HEK293 (cell line): ENCODE measurements around the gene SKI.

Experiments
- CTCF ChIA-PET: fragments of 350-600 bp; formaldehyde crosslinking; extraction: SDS; loops from one replicate; lab custom pipeline; 2021; ENCODE audit warnings: antibody characterized with exemption; lab: Yijun Ruan, JAX
- POLR2A ChIA-PET: fragments of 300-600 bp; formaldehyde crosslinking; extraction: SDS; loops from one replicate; lab custom pipeline; 2020; ENCODE audit warnings: antibody characterized with exemption, inconsistent platforms; lab: Yijun Ruan, JAX
- H3K27ac ChIP-seq: fragments of 200-500 bp; sonication (Bioruptor generic); 2 replicates; pipeline ENCODE4 v1.5.1; 2014; ENCODE audit warnings: low read depth, low read length, control low read depth, inconsistent platforms; ENCODE audit errors: extremely low read depth
- H3K36me3 ChIP-seq, 2 experiments: fragments of 200-500 bp in 1 of 2; sonication (Bioruptor generic) in 1 of 2; 1 replicate in 1 of 2; 2 replicates in 1 of 2; pipeline ENCODE4 v1.5.1; 2014 to 2017; ENCODE audit warnings: inconsistent platforms in 2 of 2, low read length in 2 of 2; ENCODE audit not compliant: control insufficient read depth in 2 of 2, insufficient read depth in 1 of 2
- H3K4me1 ChIP-seq: fragments of 200-500 bp; sonication (Bioruptor generic); 2 replicates; pipeline ENCODE4 v1.5.1; 2014; ENCODE audit warnings: mild to moderate bottlenecking, low read length, inconsistent platforms; ENCODE audit not compliant: control insufficient read depth, insufficient read depth
- H3K4me3 ChIP-seq: 2 replicates; pipeline ENCODE4 v1.5.1; 2011; ENCODE audit warnings: low read depth, mild to moderate bottlenecking, control low read depth, low read length, moderate library complexity
- H3K9me3 ChIP-seq: fragments of 200-500 bp; sonication (Bioruptor generic); 2 replicates; pipeline ENCODE4 v1.5.1; 2014; ENCODE audit warnings: low read depth, low read length, inconsistent platforms; ENCODE audit not compliant: control insufficient read depth, insufficient read depth
- BCL11A ChIP-seq: fragments of 450-650 bp; formaldehyde crosslinking; IDR thresholded peaks from 2 replicates; pipeline ENCODE4 v1.5.1; 2016; ENCODE audit warnings: low read depth, missing biosample characterization, missing genetic modification characterization
- GLIS1 ChIP-seq: fragments of 450-650 bp; formaldehyde crosslinking; IDR thresholded peaks from 2 replicates; pipeline ENCODE4 v1.5.1; 2016; ENCODE audit warnings: missing biosample characterization, missing genetic modification characterization
- IKZF3 ChIP-seq: fragments of 450-650 bp; IDR thresholded peaks from 2 replicates; pipeline ENCODE4 v1.5.0; 2018; ENCODE audit warnings: missing biosample characterization, mild to moderate bottlenecking, missing genetic modification characterization, moderate library complexity
- KLF16 ChIP-seq: fragments of 450-650 bp; formaldehyde crosslinking; IDR thresholded peaks from 2 replicates; pipeline ENCODE4 v1.5.1; 2017; ENCODE audit warnings: missing biosample characterization, missing genetic modification characterization
- OSR2 ChIP-seq: fragments of 450-650 bp; formaldehyde crosslinking; IDR thresholded peaks from 2 replicates; pipeline ENCODE4 v1.5.1; 2016; ENCODE audit warnings: missing biosample characterization, missing genetic modification characterization
- SP3 ChIP-seq: fragments of 450-650 bp; formaldehyde crosslinking; IDR thresholded peaks from 2 replicates; pipeline ENCODE4 v1.5.1; 2016; ENCODE audit warnings: missing biosample characterization, missing genetic modification characterization
- WT1 ChIP-seq: fragments of 450-650 bp; formaldehyde crosslinking; IDR thresholded peaks from 2 replicates; pipeline ENCODE4 v1.5.1; 2016; ENCODE audit warnings: missing biosample characterization, missing genetic modification characterization
- ZBTB17 ChIP-seq: fragments of 450-650 bp; formaldehyde crosslinking; IDR thresholded peaks from 2 replicates; pipeline ENCODE4 v1.5.1; 2016; ENCODE audit warnings: missing biosample characterization, missing genetic modification characterization
- ZBTB48 ChIP-seq: fragments of 450-650 bp; formaldehyde crosslinking; IDR thresholded peaks from 2 replicates; pipeline ENCODE4 v1.5.1; 2016; ENCODE audit warnings: missing biosample characterization, missing genetic modification characterization
- ZBTB7A ChIP-seq: fragments of 450-650 bp; formaldehyde crosslinking; IDR thresholded peaks from 2 replicates; pipeline ENCODE4 v1.5.1; 2016; ENCODE audit warnings: low read depth, missing biosample characterization, missing genetic modification characterization
- ZFP3 ChIP-seq: fragments of 450-650 bp; formaldehyde crosslinking; IDR thresholded peaks from 2 replicates; pipeline ENCODE4 v1.5.1; 2016; ENCODE audit warnings: low read depth, missing biosample characterization, missing genetic modification characterization
- ZNF121 ChIP-seq: fragments of 450-650 bp; formaldehyde crosslinking; IDR thresholded peaks from 2 replicates; pipeline ENCODE4 v1.5.1; 2016; ENCODE audit warnings: missing biosample characterization, missing genetic modification characterization
- ZNF140 ChIP-seq: fragments of 450-650 bp; formaldehyde crosslinking; IDR thresholded peaks from 2 replicates; pipeline ENCODE4 v1.5.1; 2016; ENCODE audit warnings: missing biosample characterization, missing genetic modification characterization
- ZNF157 ChIP-seq: fragments of 450-650 bp; formaldehyde crosslinking; IDR thresholded peaks from 2 replicates; pipeline ENCODE4 v1.5.1; 2016; ENCODE audit warnings: missing biosample characterization, missing genetic modification characterization
- ZNF423 ChIP-seq: fragments of 450-650 bp; formaldehyde crosslinking; IDR thresholded peaks from 2 replicates; pipeline ENCODE4 v1.5.1; 2016; ENCODE audit warnings: missing biosample characterization, missing genetic modification characterization
- ZNF501 ChIP-seq: fragments of 450-650 bp; formaldehyde crosslinking; IDR thresholded peaks from 2 replicates; pipeline ENCODE4 v1.5.1; 2016; ENCODE audit warnings: missing biosample characterization, missing genetic modification characterization
- ZNF561 ChIP-seq: fragments of 450-650 bp; IDR thresholded peaks from 2 replicates; pipeline ENCODE4 v1.5.1; 2018; ENCODE audit warnings: missing biosample characterization, missing genetic modification characterization, borderline replicate concordance
- ZNF585B ChIP-seq: fragments of 450-650 bp; formaldehyde crosslinking; IDR thresholded peaks from 2 replicates; pipeline ENCODE4 v1.5.1; 2016; ENCODE audit warnings: missing biosample characterization, missing genetic modification characterization
- ZNF600 ChIP-seq: fragments of 450-650 bp; formaldehyde crosslinking; IDR thresholded peaks from 2 replicates; pipeline ENCODE4 v1.5.1; 2016; ENCODE audit warnings: missing biosample characterization, missing genetic modification characterization
- ZSCAN23 ChIP-seq: fragments of 450-650 bp; formaldehyde crosslinking; IDR thresholded peaks from 2 replicates; pipeline ENCODE4 v1.5.1; 2016; ENCODE audit warnings: missing biosample characterization, missing genetic modification characterization
- ZXDB ChIP-seq: fragments of 450-650 bp; formaldehyde crosslinking; IDR thresholded peaks from 2 replicates; pipeline ENCODE4 v1.5.1; 2016; ENCODE audit warnings: missing biosample characterization, missing genetic modification characterization
- TF ChIP-seq, protein P1 (sequence below): fragments of 450-650 bp; formaldehyde crosslinking; IDR thresholded peaks from 2 replicates; pipeline ENCODE4 v1.5.1; 2016; ENCODE audit warnings: missing biosample characterization, missing genetic modification characterization, borderline replicate concordance
- TF ChIP-seq, protein P2 (sequence below): fragments of 450-650 bp; formaldehyde crosslinking; IDR thresholded peaks from 2 replicates; pipeline ENCODE4 v1.5.1; 2016; ENCODE audit warnings: missing biosample characterization, missing genetic modification characterization
- TF ChIP-seq, protein P3 (sequence below): fragments of 450-650 bp; formaldehyde crosslinking; IDR thresholded peaks from 2 replicates; pipeline ENCODE4 v1.5.1; 2017; ENCODE audit warnings: missing biosample characterization, missing genetic modification characterization
- TF ChIP-seq, protein P4 (sequence below): fragments of 450-650 bp; formaldehyde crosslinking; IDR thresholded peaks from 2 replicates; pipeline ENCODE4 v1.5.1; 2016; ENCODE audit warnings: missing biosample characterization, missing genetic modification characterization, low read depth

The SKI gene

DNA sequence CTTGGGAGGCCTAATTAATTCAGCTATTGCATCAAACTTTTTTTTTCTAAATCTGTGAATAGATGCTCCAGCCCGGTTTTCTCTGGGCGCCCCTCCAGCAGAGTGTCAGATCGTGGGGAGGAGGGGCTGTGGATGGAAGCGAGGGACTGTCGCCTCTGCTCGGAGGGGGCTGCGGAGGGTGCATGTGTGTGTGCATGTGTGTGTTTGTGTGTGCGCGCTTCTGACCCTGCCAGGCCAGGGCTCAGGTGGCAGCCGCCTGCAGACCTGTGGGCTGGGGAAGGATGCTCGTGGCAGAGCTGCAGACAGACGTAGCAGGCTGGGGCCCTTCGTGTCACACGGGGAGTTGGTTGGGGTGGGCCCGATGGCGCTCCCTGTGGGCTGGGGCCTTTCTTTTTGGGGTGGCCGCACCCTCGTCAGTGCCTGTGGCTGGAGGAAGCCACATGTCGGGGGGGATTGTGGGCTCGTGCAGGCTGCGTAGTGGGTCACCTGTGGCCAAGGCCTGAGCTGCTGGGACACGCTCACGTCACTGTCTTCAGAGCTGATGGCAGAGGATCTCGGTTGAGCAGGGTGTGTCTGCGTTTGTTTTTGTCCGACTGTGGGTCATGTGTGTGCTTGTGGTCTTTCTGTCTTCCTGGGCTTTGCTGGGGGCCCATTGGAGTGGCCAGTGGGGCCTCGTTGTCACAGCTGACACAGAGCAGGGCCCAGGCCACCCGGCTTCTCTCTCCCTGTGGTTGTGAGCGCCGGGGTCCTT is 2.8 kb downstream of the SKI start (continued):
- peak; percentile 73; the same call in 1 of the 2 replicates for TF ChIP-seq ZBTB48
- TF ChIP-seq ZBTB7A (tag by site-specific recombination): 0 out of 2 replicates have a peak, but pooled peaks have one; percentile 20
- peak; percentile 96 for TF ChIP-seq GLIS1 (tag by site-specific recombination)
- TF ChIP-seq OSR2 (tag by site-specific recombination): no peak

DNA sequence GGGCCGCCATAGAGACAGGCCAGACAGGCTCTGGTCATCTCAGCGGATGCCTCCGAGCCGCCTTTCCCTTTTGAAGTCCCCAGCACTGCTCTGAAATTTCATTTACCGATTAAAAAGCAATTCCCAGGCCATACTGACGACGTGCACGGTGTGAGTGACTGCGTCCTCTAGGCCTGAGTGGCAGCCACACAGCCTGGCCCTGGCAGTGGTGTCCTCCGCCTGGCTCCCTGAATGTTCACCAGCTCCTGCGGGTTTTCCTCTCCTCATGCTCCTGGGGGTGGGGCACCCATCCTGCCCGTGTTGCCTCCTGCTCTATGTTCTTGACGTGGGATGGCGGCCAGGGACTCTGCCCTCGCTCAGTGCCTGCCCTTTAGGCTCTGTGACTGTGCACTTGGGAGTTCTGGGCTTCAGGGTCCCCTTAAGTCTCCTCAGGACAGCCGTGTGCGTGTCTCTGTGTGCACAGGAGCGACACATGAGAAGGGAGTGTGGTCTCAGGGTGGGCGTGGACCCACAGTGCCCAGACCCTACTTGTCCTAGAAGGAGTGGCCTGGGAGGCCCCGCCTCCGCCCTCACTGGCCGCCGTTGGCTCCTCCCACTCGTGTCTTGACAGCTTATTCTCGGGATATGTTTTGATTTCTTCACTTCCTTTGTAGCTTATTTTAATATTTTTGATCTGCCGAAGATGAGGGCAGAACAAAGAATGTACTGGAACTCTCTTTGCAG is 3.6 kb downstream of the SKI start:
- H3K4me3 ChIP-seq: peak overlapping the region; percentile 78
- H3K9me3 ChIP-seq: no peaks in the 10 kb centered on the region
- peak overlapping the region; percentile 90 for H3K27ac ChIP-seq
- H3K36me3 ChIP-seq: peaks cover 0 to 29% of the 10 kb centered on the region in 2 experiments; a peak in 1 of 3 replicates
- peaks cover 17% of the 10 kb centered on the region for H3K4me1 ChIP-seq
- ChIA-PET CTCF (interaction anchor here (1.2 to 1.5 kb wide), 2 partner anchors 37 to 83 kb away, joined by 3 to 7 read pairs; partner anchors contain the start of gene FAAP20), POLR2A (interaction anchor here (0.6 to 1.5 kb wide), 8 partner anchors 19 to 160 kb away, joined by 3 to 6 read pairs (median 3); partner anchors contain the start of genes MORN1 and RER1)
- TF ChIP-seq ZNF157: no peak
- 0 out of 2 replicates have a peak, but pooled peaks have one; percentile 41 for TF ChIP-seq ZNF600
- no peak for TF ChIP-seq ZSCAN23 (tag by site-specific recombination)
- peak; percentile 48; the same call in 1 of the 2 replicates for TF ChIP-seq ZXDB (tag by site-specific recombination)
- TF ChIP-seq, protein P1, sequence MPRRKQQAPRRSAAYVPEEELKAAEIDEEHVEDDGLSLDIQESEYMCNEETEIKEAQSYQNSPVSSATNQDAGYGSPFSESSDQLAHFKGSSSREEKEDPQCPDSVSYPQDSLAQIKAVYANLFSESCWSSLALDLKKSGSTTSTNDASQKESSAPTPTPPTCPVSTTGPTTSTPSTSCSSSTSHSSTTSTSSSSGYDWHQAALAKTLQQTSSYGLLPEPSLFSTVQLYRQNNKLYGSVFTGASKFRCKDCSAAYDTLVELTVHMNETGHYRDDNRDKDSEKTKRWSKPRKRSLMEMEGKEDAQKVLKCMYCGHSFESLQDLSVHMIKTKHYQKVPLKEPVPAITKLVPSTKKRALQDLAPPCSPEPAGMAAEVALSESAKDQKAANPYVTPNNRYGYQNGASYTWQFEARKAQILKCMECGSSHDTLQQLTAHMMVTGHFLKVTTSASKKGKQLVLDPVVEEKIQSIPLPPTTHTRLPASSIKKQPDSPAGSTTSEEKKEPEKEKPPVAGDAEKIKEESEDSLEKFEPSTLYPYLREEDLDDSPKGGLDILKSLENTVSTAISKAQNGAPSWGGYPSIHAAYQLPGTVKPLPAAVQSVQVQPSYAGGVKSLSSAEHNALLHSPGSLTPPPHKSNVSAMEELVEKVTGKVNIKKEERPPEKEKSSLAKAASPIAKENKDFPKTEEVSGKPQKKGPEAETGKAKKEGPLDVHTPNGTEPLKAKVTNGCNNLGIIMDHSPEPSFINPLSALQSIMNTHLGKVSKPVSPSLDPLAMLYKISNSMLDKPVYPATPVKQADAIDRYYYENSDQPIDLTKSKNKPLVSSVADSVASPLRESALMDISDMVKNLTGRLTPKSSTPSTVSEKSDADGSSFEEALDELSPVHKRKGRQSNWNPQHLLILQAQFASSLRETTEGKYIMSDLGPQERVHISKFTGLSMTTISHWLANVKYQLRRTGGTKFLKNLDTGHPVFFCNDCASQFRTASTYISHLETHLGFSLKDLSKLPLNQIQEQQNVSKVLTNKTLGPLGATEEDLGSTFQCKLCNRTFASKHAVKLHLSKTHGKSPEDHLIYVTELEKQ (tag by site-specific recombination): no peak
- TF ChIP-seq, protein P2, sequence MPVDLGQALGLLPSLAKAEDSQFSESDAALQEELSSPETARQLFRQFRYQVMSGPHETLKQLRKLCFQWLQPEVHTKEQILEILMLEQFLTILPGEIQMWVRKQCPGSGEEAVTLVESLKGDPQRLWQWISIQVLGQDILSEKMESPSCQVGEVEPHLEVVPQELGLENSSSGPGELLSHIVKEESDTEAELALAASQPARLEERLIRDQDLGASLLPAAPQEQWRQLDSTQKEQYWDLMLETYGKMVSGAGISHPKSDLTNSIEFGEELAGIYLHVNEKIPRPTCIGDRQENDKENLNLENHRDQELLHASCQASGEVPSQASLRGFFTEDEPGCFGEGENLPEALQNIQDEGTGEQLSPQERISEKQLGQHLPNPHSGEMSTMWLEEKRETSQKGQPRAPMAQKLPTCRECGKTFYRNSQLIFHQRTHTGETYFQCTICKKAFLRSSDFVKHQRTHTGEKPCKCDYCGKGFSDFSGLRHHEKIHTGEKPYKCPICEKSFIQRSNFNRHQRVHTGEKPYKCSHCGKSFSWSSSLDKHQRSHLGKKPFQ (tag by site-specific recombination): 0 out of 2 replicates have a peak, but pooled peaks have one; percentile 29
- no peak for TF ChIP-seq ZFP3 (tag by site-specific recombination)
- TF ChIP-seq ZNF585B (tag by site-specific recombination): no peak
- peak; percentile 77 for TF ChIP-seq KLF16 (tag by site-specific recombination)
- TF ChIP-seq ZNF501 (tag by site-specific recombination): 0 out of 2 replicates have a peak, but pooled peaks have one; percentile 16
- peak; percentile 79 for TF ChIP-seq IKZF3 (tag by site-specific recombination)
- 0 out of 2 replicates have a peak, but pooled peaks have one; percentile 43 for TF ChIP-seq ZNF423 (tag by site-specific recombination)
- TF ChIP-seq, protein P3, sequence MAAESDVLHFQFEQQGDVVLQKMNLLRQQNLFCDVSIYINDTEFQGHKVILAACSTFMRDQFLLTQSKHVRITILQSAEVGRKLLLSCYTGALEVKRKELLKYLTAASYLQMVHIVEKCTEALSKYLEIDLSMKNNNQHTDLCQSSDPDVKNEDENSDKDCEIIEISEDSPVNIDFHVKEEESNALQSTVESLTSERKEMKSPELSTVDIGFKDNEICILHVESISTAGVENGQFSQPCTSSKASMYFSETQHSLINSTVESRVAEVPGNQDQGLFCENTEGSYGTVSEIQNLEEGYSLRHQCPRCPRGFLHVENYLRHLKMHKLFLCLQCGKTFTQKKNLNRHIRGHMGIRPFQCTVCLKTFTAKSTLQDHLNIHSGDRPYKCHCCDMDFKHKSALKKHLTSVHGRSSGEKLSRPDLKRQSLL (tag by site-specific recombination): peak; percentile 89
- peak; percentile 93 for TF ChIP-seq ZNF121 (tag by site-specific recombination)
- peak; percentile 48 for TF ChIP-seq WT1 (tag by site-specific recombination)
- TF ChIP-seq BCL11A: 0 out of 2 replicates have a peak, but pooled peaks have one; percentile 12
- TF ChIP-seq, protein P4, sequence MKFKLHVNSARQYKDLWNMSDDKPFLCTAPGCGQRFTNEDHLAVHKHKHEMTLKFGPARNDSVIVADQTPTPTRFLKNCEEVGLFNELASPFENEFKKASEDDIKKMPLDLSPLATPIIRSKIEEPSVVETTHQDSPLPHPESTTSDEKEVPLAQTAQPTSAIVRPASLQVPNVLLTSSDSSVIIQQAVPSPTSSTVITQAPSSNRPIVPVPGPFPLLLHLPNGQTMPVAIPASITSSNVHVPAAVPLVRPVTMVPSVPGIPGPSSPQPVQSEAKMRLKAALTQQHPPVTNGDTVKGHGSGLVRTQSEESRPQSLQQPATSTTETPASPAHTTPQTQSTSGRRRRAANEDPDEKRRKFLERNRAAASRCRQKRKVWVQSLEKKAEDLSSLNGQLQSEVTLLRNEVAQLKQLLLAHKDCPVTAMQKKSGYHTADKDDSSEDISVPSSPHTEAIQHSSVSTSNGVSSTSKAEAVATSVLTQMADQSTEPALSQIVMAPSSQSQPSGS (tag by site-specific recombination): no peak
- TF ChIP-seq ZNF561: peak; percentile 59; the same call in 1 of the 2 replicates
- peak; percentile 84 for TF ChIP-seq ZBTB17
- peak; percentile 82 for TF ChIP-seq SP3 (tag by site-specific recombination)
- no peak for TF ChIP-seq ZNF140 (tag by site-specific recombination)
